ENCODE measurements around the gene THSD8. TPM values are rescaled to one million over a fixed set of nuclear protein-coding genes. Genes with fewer than 3 reads are reported as not detected.

THSD8 gene
- total RNA-seq, 2 experiments from 2014 or later: 31.0 to 48.2 TPM

GRCh38 chr19:12786952-12787351 lies 14.9 kb upstream of the THSD8 start:
- DNase-seq: no peak
- no peaks in the 10 kb centered on the region for H3K9me3 Mint-ChIP-seq (ENCODE audit: low read depth)
- no peaks in the 10 kb centered on the region for H3K27me3 Mint-ChIP-seq
- H3K36me3 Mint-ChIP-seq (ENCODE audit: low read depth): peaks cover 5% of the 10 kb centered on the region
- intact Hi-C loops (cut with DNase I, micrococcal nuclease): loop anchor here (10.0 kb wide), 2 partner anchors 1578 to 1738 kb away; partner anchors contain the start of gene TECR (in 1 of the 2)
- peak overlapping the region; percentile 69 for H3K27ac Mint-ChIP-seq
- H3K4me1 Mint-ChIP-seq: peaks cover 21% of the 10 kb centered on the region
- CTCF ChIA-PET: interaction anchor here (0.7 to 3.4 kb wide), 2 partner anchors 9 kb away, joined by 6 to 39 read pairs; no protein-coding TSS in a partner anchor
- ATAC-seq: no peak
- POLR2A ChIA-PET: no interaction called here
- no peak overlapping the region for H3K4me3 Mint-ChIP-seq

- H3K27me3 Mint-ChIP-seq: no peaks in the 10 kb centered on the region
- H3K9me3 Mint-ChIP-seq (ENCODE audit: low read depth): no peaks in the 10 kb centered on the region
- no peak overlapping the region for H3K27ac Mint-ChIP-seq
- CTCF ChIA-PET: interaction anchor here (1.3 to 3.4 kb wide), 2 partner anchors 9 to 10 kb away, joined by 5 to 39 read pairs; no protein-coding TSS in a partner anchor
- POLR2A ChIA-PET: interaction anchor here (2.4 kb wide), 1 partner anchor 9 kb away, joined by 9 read pairs; no protein-coding TSS in a partner anchor
- no peak for ATAC-seq
- intact Hi-C loops (cut with DNase I, micrococcal nuclease): loop anchor here (10.0 kb wide), 2 partner anchors 1577 to 1737 kb away; partner anchors contain the start of gene TECR (in 1 of the 2)
- no peak for DNase-seq
- no peak overlapping the region for H3K4me3 Mint-ChIP-seq
- H3K4me1 Mint-ChIP-seq: peaks cover 18% of the 10 kb centered on the region
- H3K36me3 Mint-ChIP-seq (ENCODE audit: low read depth): peaks cover 7% of the 10 kb centered on the region
Measured at GRCh38 chr19:12787458-12787857, 14.4 kb upstream of the THSD8 start.

- intact Hi-C loops (cut with DNase I, micrococcal nuclease): loop anchor here (2.0 to 10.0 kb wide), 3 partner anchors 1055 to 1737 kb away; partner anchors contain the start of gene TECR (in 1 of the 2)
- no peak for DNase-seq
- no peaks in the 10 kb centered on the region for H3K27me3 Mint-ChIP-seq
- H3K36me3 Mint-ChIP-seq (ENCODE audit: low read depth): peaks cover 13% of the 10 kb centered on the region
- no peaks in the 10 kb centered on the region for H3K9me3 Mint-ChIP-seq (ENCODE audit: low read depth)
- CTCF ChIA-PET: interaction anchor here (1.0 to 3.4 kb wide), 3 partner anchors 8 to 273 kb away, joined by 3 to 39 read pairs (median 5); no protein-coding TSS in a partner anchor
- POLR2A ChIA-PET: interaction anchor here (0.6 to 2.4 kb wide), 2 partner anchors 10 to 1574 kb away, joined by 6 to 9 read pairs; no protein-coding TSS in a partner anchor
- peak overlapping the region; percentile 92 for H3K4me3 Mint-ChIP-seq
- ATAC-seq: no peak
- H3K4me1 Mint-ChIP-seq: peaks cover 18% of the 10 kb centered on the region
- peak overlapping the region; percentile 98 for H3K27ac Mint-ChIP-seq
Measured at GRCh38 chr19:12788042-12788681, 13.7 kb upstream of the THSD8 start.

- Mint-ChIP-seq H3K36me3 (ENCODE audit: low read depth) (peaks cover 15% of the 10 kb centered on the region), H3K9me3 (ENCODE audit: low read depth) (no peaks in the 10 kb centered on the region), H3K4me1 (peaks cover 18% of the 10 kb centered on the region), H3K4me3 (peak overlapping the region; percentile 92), H3K27me3 (no peaks in the 10 kb centered on the region), H3K27ac (peak overlapping the region; percentile 98)
- DNase-seq (peak; percentile 74), ATAC-seq (no peak)
- POLR2A ChIA-PET: interaction anchor here (0.6 to 2.4 kb wide), 4 partner anchors 11 to 1573 kb away, joined by 3 to 9 read pairs (median 6); no protein-coding TSS in a partner anchor
- intact Hi-C loops (cut with DNase I, micrococcal nuclease): loop anchor here (2.0 to 10.0 kb wide), 3 partner anchors 1054 to 1736 kb away; partner anchors contain the start of gene TECR (in 1 of the 2)
- CTCF ChIA-PET: interaction anchor here (0.8 to 3.4 kb wide), 4 partner anchors 7 to 273 kb away, joined by 3 to 39 read pairs (median 4); no protein-coding TSS in a partner anchor
Measured at GRCh38 chr19:12788682-12789097, 13.2 kb upstream of the THSD8 start.

GRCh38 chr19:12789098-12789903 lies 12.6 kb upstream of the THSD8 start:
- DNase-seq (peak; percentile 67), ATAC-seq (no peak)
- Mint-ChIP-seq H3K9me3 (ENCODE audit: low read depth) (no peaks in the 10 kb centered on the region), H3K27ac (peak overlapping the region; percentile 98), H3K36me3 (ENCODE audit: low read depth) (peaks cover 18% of the 10 kb centered on the region), H3K4me1 (peaks cover 21% of the 10 kb centered on the region), H3K27me3 (no peaks in the 10 kb centered on the region), H3K4me3 (peak overlapping the region; percentile 92)
- CTCF ChIA-PET: interaction anchor here (0.6 to 3.4 kb wide), 4 partner anchors 9 to 272 kb away, joined by 3 to 39 read pairs (median 4); no protein-coding TSS in a partner anchor
- intact Hi-C loops (cut with DNase I, micrococcal nuclease): loop anchor here (2.0 to 10.0 kb wide), 3 partner anchors 1054 to 1736 kb away; partner anchors contain the start of gene TECR (in 1 of the 2)
- POLR2A ChIA-PET: interaction anchor here (0.7 to 2.4 kb wide), 4 partner anchors 11 to 149 kb away, joined by 3 to 9 read pairs (median 6); no protein-coding TSS in a partner anchor

- peaks cover 28% of the 10 kb centered on the region for H3K4me1 Mint-ChIP-seq
- intact Hi-C loops (cut with DNase I, micrococcal nuclease): loop anchor here (1.0 to 10.0 kb wide), 13 partner anchors 8 to 1828 kb away; partner anchors contain the start of genes TECR (in 2 of the 2), ADGRE5 (in 1 of the 2), CALR (in 1 of the 2) and IER2 (in 1 of the 2)
- H3K27ac Mint-ChIP-seq: peak overlapping the region; percentile 98
- peaks cover 18% of the 10 kb centered on the region for H3K36me3 Mint-ChIP-seq (ENCODE audit: low read depth)
- ATAC-seq (peak; percentile 48), DNase-seq (peak; percentile 99)
- H3K9me3 Mint-ChIP-seq (ENCODE audit: low read depth): no peaks in the 10 kb centered on the region
- ChIA-PET POLR2A (interaction anchor here (0.8 to 3.1 kb wide), 4 partner anchors 12 to 150 kb away, joined by 4 to 40 read pairs (median 8); no protein-coding TSS in a partner anchor), CTCF (interaction anchor here (0.6 to 15.0 kb wide), 4 partner anchors 12 to 149 kb away, joined by 3 to 451 read pairs (median 162); partner anchors contain the start of gene HOOK2)
- H3K4me3 Mint-ChIP-seq: peak overlapping the region; percentile 92
- no peaks in the 10 kb centered on the region for H3K27me3 Mint-ChIP-seq
Measured at GRCh38 chr19:12789904-12790619, 11.8 kb upstream of the THSD8 start.

GRCh38 chr19:12790628-12791344 lies 11.1 kb upstream of the THSD8 start:
- H3K36me3 Mint-ChIP-seq (ENCODE audit: low read depth): peaks cover 19% of the 10 kb centered on the region
- peak overlapping the region; percentile 98 for H3K27ac Mint-ChIP-seq
- DNase-seq (peak; percentile 46), ATAC-seq (no peak)
- no peaks in the 10 kb centered on the region for H3K27me3 Mint-ChIP-seq
- intact Hi-C loops (cut with DNase I, micrococcal nuclease): loop anchor here (1.0 to 10.0 kb wide), 12 partner anchors 8 to 1828 kb away; partner anchors contain the start of genes ADGRE5 (in 1 of the 2), CALR (in 1 of the 2), IER2 (in 1 of the 2) and NACC1 (in 1 of the 2)
- H3K9me3 Mint-ChIP-seq (ENCODE audit: low read depth): no peaks in the 10 kb centered on the region
- peak overlapping the region; percentile 92 for H3K4me3 Mint-ChIP-seq
- CTCF ChIA-PET: interaction anchor here (0.6 to 15.0 kb wide), 5 partner anchors 13 to 362 kb away, joined by 3 to 451 read pairs (median 3); partner anchors contain the start of gene HOOK2
- peaks cover 31% of the 10 kb centered on the region for H3K4me1 Mint-ChIP-seq
- POLR2A ChIA-PET: interaction anchor here (0.6 to 3.1 kb wide), 11 partner anchors 8 to 1291 kb away, joined by 3 to 53 read pairs (median 9); partner anchors contain the start of genes DHPS, GCDH, GET3 and RNASEH2A

- peaks cover 23% of the 10 kb centered on the region for H3K36me3 Mint-ChIP-seq (ENCODE audit: low read depth)
- intact Hi-C loops (cut with DNase I, micrococcal nuclease): loop anchor here (1.0 to 10.0 kb wide), 13 partner anchors 9 to 1829 kb away; partner anchors contain the start of genes CALR (in 2 of the 2), ADGRE5 (in 1 of the 2), IER2 (in 1 of the 2) and NACC1 (in 1 of the 2)
- DNase-seq: peak; percentile 98
- peaks cover 38% of the 10 kb centered on the region for H3K4me1 Mint-ChIP-seq
- no peaks in the 10 kb centered on the region for H3K27me3 Mint-ChIP-seq
- no peaks in the 10 kb centered on the region for H3K9me3 Mint-ChIP-seq (ENCODE audit: low read depth)
- ChIA-PET CTCF (interaction anchor here (1.0 to 15.0 kb wide), 5 partner anchors 11 to 361 kb away, joined by 3 to 451 read pairs (median 4); partner anchors contain the start of genes HOOK2, PRDX2 and THSD8), POLR2A (interaction anchor here (0.6 to 3.1 kb wide), 13 partner anchors 9 to 1291 kb away, joined by 3 to 53 read pairs (median 9); partner anchors contain the start of genes DHPS, GCDH, GET3 and RNASEH2A)
- peak within 1 kb of the TSS; percentile 98 for H3K27ac Mint-ChIP-seq
- peak within 1 kb of the TSS; percentile 92 for H3K4me3 Mint-ChIP-seq
- ATAC-seq: peak; percentile 51
Measured at GRCh38 chr19:12791345-12792050, 10.4 kb upstream of the THSD8 start, which contains the start of gene JUNB. Gene JUNB (plus strand): TSS chr19:12791486. CDS start chr19:12791772, 286 bp downstream.

All from activated CD4-positive, alpha-beta T cell treated with anti-CD3 and anti-CD28 coated beads for 36 hours (primary cell).